Renal cortical epithelial cell (primary cell): Measurements from ENCODE around the gene CAMSAP1. TPM values are rescaled to one million over a fixed set of nuclear protein-coding genes. Genes with fewer than 3 reads are reported as not detected.

Experiments
- DNase-seq: peaks from one replicate; pipeline ENCODE4 v3.0.0-alpha.2; 2011; ENCODE audit warnings: low read depth
- total RNA-seq: library from RNA; depleted of rRNA; stranded (reverse); fragments of >200 nt; gene quantifications from 2 replicates; pipeline ENCODE4 v1.2.3, GENCODE V29; 2014

Gene CAMSAP1
- total RNA-seq, 1 donor from 2014 or later, result 39.8 TPM

DNA sequence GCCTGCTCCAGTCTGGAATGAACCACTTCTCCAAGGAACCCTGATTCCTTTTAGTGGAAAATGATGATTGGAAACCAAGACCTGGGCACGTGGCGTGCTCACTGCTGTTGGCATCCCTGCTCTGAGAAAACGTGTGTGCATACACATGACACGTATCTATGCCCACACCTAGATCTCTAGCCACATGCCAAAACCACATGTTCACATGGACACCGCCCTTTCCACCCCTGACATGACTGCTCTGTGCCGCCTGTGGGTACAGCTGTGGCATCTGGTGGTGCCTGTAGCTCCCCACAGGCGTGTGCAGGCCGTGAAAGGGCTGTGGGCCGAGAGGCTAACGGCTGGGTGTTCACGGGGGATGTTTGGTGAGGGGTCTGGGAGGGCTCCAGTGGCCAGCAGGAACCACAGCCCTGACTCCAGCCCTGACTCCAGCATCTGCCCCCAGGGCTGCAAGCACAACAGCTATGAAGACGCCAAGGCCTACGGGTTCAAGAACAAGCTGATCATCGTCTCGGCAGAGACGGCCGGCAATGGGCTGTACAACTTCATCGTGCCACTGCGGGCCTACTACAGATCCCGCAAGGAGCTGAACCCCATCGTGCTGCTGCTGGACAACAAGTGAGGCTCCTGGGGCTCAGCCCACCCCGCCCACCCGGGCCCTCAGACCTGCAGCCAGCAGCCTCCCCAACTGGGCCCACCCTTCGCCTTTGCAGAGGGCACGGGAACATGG is 130.3 kb downstream of the CAMSAP1 start:
- DNase-seq, result no peak

DNA sequence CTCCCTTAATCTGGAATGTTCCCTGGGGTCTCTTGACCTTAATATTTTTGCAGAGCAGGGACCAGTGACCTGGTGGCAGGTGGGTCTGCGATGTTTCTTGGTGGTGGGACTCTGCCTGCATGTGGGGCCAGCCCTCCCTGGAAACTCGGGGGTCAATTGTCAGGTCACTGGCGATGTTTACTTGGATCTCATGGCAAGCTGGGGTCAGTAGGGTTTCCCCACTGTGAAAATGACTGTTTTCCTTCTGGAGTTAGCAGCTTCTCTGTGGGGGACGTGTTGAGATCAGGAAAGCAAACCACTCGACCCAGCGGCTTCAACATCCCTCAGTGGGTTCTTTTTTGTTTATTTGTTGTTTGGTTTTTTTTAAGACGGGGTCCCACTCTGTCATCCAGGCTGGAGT is 131.4 kb downstream of the CAMSAP1 start:
- no peak for DNase-seq

DNA sequence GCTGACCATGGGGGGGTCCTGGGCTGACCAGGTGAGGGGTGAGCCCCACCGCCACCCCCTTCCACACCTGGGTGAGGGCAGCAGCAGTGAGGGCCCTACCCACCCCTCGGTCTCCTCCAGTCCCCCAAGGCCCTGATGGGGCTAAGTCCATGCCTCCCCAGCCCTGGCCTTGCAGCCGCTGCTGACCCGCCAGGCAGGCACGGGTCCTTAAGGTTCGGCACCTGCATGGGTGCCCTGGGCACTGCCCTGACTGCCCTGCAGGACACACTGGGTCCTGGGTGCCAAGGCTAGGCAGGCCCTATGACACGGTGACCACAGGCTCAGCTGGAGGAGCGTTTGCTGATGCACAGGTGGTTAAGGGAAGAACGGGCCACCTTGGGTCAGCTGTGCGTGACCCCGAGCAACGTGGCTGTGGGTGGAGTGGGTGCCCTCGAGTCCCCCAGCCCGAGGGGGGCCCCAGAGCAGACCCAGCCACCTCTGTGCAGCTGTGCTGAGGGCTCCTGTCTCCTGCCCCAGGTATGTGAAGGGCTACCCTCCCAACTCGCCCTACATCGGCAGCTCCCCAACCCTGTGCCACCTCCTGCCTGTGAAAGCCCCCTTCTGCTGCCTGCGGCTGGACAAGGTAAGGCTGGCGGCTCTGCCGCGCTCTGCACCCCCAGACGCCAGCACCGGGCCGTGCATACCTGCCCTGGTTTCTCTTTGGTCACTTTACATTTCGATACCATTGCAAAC is 132.4 kb downstream of the CAMSAP1 start:
- no peak for DNase-seq

DNA sequence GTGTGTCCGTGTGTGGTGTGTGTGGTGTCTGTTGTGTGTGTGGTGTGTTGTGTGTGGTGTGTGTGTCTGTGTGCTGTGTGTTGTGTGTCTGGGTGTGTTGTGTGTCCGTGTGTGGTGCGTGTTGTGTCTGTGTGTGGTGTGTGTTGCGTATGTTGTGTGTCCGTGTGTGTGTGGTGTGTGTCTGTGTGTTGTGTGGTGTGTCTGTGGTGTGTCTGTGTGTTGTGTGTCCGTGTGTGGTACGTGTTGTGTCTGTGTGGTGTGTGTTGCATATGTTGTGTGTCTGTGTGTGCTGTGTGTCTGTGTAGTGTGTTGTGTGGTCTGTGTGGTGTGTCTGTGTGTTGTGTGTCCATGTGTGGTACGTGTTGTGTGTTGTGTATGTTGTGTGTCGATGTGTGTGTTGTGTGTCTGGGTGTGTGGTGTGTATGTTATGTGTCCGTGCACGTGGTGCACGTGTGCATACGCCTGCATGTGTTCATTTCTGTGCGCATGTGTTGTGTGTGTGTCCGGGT is 133.1 kb downstream of the CAMSAP1 start:
- DNase-seq, result no peak

DNA sequence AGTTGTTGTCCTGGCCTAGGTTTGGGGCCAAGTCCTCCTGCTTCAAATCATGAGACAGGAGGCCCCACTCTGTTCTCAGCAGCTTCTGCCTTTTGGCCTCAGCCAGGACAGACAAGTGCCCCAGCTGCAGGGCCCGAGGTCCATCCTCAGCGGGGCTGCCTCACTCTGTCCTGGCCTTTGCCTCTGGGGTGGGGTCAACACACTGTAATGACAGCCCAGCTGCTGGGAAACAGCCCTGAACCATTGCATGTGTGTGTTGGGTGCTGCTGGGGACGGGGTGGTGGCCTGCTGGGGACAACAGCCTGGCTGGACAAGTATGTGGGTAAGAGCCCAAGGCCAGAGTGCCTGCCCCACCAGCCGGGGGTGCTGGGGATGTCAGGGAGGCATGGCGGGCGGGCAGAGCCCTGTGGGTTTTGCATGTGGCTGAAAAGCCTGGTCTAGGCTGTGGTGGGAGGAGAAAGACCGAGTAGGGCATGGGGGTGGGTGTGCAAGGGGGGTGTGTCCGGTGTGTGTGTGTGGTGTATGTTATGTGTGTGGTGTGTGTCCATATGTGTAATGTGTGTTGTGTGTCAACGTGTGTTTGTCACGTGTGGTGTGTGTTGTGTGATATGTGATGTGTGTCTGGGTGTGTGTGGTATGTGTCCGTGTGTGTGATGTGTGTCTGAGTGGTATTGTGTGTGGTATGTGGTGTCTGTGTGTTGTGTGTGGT is 133.7 kb downstream of the CAMSAP1 start:
- DNase-seq, result no peak

DNA sequence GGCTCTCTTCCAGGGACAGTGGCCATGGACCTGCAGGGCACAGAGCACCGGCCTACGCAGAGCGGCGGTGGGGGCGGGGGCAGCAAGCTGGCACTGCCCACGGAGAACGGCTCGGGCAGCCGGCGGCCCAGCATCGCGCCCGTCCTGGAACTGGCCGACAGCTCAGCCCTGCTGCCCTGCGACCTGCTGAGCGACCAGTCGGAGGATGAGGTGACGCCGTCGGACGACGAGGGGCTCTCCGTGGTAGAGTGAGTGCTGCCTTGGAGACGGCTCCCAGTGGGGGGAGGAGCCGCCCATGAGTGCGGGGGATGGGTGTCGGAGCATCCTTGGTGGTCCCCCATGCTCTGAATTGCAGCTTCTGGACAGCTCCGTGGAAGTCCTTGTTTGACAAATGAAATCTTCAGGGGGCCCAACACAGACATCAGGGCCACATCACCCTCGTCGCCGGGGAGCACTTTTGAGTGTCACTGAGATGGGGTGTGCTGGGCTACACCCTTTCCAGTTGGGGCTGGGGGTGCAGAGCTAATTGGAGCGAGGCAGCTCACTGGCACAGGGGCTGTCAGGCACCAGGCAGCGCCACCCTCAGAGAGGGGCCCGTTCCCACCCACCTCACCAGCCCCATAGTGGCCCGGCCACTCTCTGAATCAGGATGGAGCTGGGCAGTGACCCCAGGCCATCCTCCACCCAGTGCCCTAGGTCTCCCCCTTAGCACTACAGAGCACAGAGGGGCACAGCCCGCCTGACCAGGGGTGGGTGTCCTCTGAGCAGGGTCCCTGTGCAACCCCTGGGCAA is 134.4 kb downstream of the CAMSAP1 start:
- no peak for DNase-seq

DNA sequence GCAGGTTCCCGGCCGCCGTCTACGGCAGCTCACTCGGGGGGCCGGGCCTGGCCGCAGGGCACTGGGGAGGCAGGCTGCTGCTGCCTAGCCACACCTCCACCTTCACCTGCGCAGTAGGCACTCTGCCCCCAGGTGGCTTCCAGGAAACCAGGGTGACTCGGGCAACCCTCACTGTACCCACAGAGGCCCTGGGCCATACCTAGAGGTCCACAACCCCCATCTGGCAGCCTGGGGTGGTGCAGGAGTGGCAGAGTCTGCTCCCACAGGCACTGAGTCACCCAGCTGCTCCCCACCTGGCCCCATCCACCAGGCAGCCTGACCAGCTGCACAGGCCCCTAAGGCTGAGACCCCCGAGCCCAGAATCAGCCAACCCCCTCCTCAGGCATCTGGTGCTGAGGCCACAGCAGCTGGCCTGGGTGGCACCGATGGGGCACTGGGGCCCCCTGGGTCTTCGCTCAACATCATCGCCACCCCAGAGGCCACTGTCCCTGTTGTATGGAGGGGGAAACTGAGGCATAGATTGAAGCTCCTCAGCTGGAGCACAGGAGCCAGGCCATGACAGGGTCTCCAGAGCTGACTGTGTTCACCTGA is 135.2 kb downstream of the CAMSAP1 start:
- DNase-seq, result no peak

DNA sequence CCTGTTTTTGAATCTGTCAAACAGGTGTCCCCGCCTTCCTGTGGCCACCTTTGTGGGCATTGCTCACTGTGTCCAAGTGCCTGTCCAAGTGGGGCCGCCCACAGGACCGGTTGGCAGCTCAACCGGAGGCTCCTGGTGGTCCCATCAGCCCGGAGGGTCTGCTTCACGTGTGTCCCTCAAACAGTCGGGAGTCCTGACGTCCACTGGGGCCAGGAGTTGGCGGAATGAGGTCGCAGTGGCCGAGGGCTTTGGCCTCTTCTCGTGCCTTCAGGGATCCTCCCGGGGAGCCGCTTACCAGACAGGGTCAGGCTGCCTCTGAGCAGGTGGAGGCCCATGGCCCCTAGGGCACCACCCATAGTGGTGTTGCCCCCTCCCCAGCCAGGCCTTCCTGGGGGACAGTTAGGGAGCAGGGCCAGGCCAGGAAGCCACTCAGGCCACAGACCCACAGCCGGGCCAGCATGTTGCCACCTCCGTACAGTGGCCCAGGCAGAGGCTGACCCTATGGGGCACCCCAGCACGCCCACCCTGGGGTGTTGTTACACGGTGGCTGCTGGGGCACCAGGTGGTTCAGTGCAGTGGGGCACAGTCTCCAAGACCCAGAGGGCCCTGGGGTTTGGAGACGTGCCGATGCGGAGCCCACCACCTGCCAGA is 135.8 kb downstream of the CAMSAP1 start:
- no peak for DNase-seq

DNA sequence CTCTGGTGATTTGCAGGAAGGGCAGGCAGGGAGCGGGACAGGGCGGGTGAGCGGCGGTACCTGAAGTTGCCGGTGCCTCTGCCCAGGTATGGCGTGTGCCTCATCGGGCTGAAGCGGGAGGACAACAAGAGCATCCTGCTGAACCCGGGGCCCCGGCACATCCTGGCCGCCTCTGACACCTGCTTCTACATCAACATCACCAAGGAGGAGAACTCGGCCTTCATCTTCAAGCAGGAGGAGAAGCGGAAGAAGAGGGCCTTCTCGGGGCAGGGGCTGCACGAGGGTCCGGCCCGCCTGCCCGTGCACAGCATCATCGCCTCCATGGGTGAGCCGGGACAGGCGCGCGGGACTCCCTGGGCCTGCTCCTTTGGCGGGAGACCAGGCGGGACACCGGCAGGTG is 136.6 kb downstream of the CAMSAP1 start:
- DNase-seq, result no peak

DNA sequence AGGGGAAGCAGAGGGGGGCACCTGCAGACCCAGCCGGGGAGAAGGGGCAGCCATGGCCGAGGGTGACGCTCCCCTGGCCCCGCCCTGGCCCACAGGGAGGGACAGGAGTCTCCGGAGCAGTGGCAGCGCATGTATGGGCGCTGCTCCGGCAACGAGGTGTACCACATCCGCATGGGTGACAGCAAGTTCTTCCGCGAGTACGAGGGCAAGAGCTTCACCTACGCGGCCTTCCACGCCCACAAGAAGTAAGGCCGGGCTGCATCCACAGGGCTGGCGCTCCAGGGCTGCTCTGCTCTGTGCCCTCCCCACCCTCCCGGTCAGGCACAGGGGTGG is 137.2 kb downstream of the CAMSAP1 start:
- no peak for DNase-seq

DNA sequence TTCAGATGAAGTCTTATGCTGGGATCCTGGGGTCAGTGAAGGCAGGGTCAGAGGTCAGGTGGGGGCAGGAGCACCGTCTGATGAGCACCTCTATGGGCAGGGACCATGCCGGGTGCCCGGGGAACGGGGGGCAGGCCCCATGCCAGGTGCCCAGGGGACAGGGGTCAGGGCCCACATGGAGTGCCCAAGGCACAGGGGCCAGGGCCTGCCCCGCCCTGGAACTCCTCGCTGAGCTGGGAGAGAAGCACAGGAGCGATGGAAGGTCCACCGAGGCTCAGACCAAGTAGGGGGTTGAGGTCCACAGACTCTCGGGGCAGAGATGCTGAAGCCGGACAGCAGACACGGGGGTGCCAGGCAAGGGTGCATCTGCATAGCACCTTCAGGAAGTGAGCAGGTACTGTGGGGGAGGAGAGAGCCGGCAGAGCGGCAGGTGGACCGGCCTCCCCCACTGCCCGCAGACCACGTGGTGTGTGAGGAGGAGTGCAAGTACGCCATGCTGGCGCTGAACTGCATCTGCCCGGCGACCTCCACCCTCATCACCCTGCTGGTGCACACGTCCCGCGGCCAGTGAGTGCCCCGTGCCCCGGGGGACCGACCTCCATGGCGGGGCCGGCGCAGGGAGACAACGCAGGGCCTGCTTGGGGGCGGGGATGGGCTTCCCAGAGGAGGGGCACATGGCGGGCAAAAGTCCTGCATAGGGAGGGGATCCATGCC is 137.7 kb downstream of the CAMSAP1 start:
- DNase-seq, result no peak

DNA sequence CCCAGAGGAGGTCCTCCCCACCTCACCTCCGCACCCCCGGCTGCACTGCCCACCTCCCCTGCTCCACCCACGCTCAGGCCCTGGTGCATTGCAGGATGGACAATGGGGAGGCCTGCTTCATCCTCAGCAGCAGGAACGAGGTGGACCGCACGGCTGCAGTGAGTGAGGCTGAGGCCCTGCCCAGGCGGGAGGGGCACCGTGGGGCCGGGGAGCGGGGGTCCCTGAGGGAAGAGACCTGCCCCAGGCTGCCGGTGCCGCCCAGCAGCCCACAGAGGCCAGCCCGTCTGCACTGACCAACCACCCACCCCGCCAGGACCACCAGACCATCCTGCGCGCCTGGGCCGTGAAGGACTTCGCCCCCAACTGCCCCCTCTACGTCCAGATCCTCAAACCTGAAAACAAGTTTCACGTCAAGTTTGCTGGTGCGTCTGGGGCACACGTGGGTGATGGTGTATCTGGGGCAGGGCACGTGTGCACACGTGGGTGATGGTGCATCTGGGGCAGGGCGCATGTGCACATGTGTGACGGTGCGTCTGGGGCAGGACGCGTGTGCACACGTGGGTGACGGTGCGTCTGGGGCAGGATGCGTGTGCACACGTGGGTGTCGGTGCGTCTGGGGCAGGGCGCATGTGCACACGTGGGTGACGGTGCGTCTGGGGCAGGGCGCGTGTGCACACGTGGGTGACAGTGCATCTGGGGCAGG is 138.7 kb downstream of the CAMSAP1 start:
- no peak for DNase-seq

DNA sequence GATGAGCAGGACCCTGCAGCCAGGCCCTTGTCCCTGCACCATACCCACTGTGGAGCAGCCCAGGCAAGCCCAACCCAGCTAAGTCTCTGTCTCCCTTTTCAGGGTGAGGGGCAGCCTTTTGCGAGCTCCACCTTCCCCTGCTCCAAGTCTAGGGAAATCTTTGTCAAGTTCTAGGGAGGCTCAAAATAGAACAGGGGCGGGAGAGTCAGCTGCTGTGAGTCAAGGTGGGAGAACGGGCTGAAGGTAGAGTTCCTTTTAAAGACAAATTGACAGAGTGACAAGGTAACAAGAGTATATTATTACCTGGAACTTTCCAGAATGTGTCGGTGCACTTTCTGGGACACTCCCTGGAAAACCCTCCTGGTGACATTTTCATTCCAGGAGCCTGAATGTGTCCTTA is 140.6 kb downstream of the CAMSAP1 start:
- no peak for DNase-seq

DNA sequence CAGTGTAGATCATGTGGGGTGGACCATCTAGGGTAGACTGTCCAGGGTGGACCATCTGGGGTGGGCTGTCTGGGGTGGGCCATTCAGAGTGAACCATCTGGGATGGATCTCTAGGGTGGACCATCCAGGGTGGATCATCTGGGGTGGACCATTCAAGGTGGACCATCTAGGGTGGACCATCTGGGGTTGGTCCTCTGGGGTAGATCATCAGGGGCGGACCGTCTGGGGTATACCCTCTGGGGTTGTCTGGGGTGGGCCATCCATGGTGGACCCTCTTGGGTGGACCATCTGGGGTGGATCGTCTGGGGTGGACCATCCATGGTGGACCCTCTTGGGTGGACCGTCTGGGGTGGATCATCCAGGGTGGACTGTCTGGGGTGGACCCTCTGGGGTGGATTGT is 141.1 kb downstream of the CAMSAP1 start:
- no peak for DNase-seq

DNA sequence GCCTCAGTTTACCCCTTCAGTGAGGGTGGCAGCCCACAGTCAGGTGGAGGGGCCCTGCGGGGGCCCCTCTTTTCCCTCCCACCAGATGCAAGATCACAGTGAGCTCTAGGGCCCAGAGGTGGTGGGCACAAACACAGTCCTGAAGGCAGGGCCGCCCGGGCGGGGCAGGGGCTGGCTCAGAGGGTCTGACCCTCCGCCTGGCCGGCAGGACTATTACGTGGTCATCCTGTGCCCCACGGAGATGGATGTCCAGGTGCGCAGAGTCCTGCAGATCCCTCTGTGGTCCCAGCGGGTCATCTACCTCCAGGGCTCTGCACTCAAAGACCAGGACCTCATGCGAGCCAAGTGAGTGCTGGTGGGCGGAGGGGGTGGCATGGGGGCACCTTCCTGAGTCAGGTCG is 141.9 kb downstream of the CAMSAP1 start:
- DNase-seq, result no peak

DNA sequence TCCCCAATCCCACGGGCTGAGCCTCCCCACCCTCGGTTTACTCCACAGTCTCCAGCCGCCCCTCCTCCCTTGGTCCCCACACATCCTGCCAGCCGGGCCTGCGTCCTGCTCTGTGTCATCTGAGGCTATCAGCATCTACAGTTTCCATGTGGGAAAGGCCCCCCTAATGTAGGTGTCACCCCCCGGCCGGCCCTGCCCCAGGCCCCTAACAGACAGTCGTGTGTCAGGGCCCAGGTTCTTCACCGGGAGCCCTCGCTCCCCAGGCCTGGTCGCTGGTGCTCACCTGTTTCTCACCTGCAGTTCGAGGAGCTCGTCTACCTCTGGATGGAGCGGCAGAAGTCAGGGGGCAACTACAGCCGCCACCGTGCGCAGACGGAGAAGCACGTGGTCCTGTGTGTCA is 142.6 kb downstream of the CAMSAP1 start:
- DNase-seq, result no peak

DNA sequence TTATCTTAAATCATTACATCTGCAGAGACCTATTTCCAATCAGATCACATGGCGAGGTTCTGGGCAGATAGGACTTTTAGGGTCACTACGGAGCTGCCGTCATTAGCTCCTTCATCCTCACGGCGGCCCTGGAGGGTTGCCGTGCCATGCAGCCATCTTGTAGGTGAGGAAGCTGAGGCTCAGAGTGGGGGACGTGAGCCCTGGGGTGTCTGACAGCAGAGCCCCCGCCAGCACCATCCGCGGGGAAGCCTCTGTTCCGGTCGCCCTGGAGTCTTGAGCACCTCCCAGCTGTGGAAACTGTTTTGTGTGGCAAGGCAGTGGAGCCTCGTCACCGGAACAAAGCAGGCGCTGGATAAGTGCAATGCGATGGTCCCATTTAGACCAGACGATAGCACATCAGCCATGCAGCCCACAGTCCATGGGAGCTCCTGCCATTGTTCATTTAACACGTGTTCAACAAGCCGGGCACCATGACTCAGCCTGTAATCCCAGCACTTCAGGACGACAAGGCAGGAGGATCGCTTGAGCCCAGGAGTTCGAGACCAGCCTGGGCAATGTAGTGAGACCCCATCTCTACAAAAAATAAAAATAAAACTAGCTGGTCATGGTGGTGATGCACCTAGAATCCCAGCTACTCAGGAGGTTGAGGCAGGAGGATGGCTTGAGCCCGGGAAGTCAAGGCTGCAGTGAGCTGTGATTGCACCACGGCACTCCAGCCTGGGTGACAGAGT is 143.5 kb downstream of the CAMSAP1 start:
- no peak for DNase-seq

DNA sequence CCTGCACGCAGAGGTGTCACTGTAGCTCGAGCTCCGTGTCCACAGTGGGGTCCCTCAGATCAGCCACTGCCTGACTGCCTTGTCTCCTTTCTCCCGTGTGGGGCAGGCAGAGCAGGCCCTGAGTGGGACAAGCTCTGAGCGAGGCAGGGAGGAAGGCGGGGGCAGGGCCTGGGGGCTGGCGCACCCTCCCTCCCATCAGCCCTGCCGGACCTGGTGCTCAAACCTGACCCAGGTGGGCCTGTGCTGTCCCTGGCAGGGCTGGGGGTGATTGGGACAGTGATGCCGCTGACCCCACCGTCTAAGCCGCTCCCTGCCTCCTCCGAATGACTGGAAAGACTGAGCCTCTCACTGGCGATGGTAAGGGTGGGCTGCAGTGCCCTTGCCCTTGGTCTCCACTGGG is 144.4 kb downstream of the CAMSAP1 start:
- DNase-seq, result no peak

DNA sequence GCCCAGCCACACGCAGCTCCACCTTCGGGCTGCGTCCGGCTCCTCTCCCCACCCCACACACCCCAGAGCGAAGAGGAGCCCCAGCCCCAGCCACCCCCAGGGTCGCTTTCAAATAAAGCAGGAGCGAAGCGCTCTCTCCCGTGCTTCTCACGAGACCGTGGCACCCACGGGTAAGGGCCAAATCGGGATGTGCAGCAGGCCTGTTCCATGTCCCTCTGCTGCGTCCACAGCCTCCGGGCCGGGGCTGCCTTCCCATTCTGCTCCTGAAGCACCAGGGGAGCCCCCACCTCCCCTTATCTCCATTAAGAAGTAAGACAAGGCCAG is 145.5 kb downstream of the CAMSAP1 start:
- DNase-seq, result no peak
